Activated CD4-positive, alpha-beta T cell treated with anti-CD3 and anti-CD28 coated beads, Interleukin-2, amount 10 ng/mL, durations not matched to agents 7 days and 5 days (primary cell): ENCODE data around the gene STK32B. TPM values are rescaled to one million over a fixed set of nuclear protein-coding genes. Genes with fewer than 3 reads are reported as not detected.

Experiments
- CTCF ChIA-PET: fragments of 350-600 bp; sonication (Branson Sonifier 250); formaldehyde crosslinking; loops from one replicate; lab custom pipeline; 2021; ENCODE audit warnings: antibody characterized with exemption; lab: Charles Lee
- POLR2A ChIA-PET: fragments of 350-600 bp; sonication (Branson Sonifier 250); formaldehyde crosslinking; loops from one replicate; lab custom pipeline; 2021; ENCODE audit warnings: antibody characterized with exemption; lab: Charles Lee
- DNase-seq: peaks from one replicate; pipeline ENCODE4 v3.0.0-alpha.2; 2020
- H3K27ac Mint-ChIP-seq: one replicate; pipeline ENCODE4 v1.8.0; 2021; ENCODE audit warnings: mild to moderate bottlenecking, moderate library complexity, mixed read lengths
- H3K27me3 Mint-ChIP-seq: one replicate; pipeline ENCODE4 v1.8.0; 2021; ENCODE audit warnings: mixed read lengths
- H3K36me3 Mint-ChIP-seq: one replicate; pipeline ENCODE4 v1.8.0; 2021; ENCODE audit warnings: low read depth, mixed read lengths
- H3K4me1 Mint-ChIP-seq: one replicate; pipeline ENCODE4 v1.8.0; 2021; ENCODE audit warnings: mixed read lengths
- H3K4me3 Mint-ChIP-seq: one replicate; pipeline ENCODE4 v1.8.0; 2021; ENCODE audit warnings: mild to moderate bottlenecking, moderate library complexity, mixed read lengths
- H3K9me3 Mint-ChIP-seq: one replicate; pipeline ENCODE4 v1.8.0; 2021; ENCODE audit warnings: mixed read lengths
- total RNA-seq, 2 experiments: library from RNA; stranded (reverse); gene quantifications; one replicate each; pipeline ENCODE4 v1.2.3, GENCODE V29; 2021

Gene STK32B
- total RNA-seq, 2 experiments from 2014 or later, result not detected

DNA sequence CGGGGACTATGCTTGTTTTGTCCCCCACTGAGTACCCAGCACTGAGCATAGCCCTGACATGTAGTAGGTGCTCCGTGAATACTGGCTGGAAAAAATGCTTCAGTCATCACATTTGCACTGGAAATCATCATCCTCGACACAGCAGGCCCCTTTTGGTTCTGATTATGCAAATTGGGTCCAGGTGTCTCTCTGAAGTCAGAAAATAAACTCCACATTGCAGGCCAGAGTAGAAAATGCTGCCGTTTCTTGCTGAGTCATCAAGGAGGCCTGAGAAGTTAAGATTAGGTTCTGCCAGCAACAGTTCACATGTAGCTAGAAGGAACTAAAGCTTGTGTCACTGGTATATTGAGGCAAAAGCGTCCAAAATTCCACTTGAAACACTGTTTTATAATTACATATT, 15.0 kb upstream of the STK32B start:
- ChIA-PET CTCF (interaction anchor here (1.2 kb wide), 1 partner anchor 9 kb away, joined by 4 read pairs; no protein-coding TSS in a partner anchor), POLR2A (no interaction called here)
- Mint-ChIP-seq H3K9me3 (no peaks in the 10 kb centered on the region), H3K4me3 (no peak overlapping the region), H3K4me1 (peaks cover 14% of the 10 kb centered on the region), H3K27ac (no peak overlapping the region), H3K27me3 (peaks cover 3% of the 10 kb centered on the region), H3K36me3 (no peaks in the 10 kb centered on the region)
- no peak for DNase-seq

DNA sequence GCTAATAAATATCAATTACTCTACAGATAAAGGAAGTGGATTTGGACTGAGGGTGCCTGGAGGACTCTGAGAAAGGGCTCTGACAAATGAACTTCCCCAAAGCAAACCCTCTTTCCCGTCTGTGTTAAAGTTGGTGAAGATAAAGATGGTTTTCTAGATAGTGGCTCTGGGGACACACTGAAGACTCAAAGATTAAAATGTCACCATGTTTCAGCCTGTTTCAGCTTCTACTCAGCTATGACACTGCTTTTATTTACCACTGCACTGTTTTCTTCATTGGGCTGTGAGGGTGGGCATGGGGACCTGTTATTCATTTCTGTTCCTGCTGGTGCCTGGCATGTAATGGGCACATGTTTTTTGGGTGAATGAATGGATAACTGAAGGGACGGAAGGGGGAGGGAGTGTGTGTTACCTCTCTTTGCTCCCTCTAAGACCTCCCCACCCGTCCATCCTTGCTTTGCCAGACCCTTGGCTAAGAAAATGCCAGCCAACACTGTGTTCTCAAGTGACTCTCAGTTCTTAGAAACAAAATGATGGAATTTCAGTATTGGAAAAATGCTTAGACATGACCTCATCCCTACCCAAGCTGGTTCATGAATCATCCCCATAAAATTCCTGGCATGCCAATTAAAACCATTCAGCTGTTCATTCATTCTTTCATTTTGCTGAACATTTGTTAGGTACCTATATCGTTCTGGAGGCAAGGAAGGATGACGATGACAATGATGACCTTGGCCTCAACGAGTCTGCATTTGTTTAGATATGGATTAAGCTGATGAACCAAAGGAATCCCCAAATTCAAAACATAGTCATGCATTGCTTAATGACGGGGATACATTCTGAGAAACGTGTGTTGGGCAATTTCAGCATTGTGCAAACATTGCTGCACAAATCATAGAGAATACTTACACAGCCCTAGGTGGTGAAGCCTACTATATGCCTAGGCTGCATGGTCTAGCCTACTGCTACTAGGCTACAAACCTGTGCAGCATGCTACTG, 13.4 kb upstream of the STK32B start:
- Mint-ChIP-seq H3K27me3 (peaks cover 3% of the 10 kb centered on the region), H3K36me3 (no peaks in the 10 kb centered on the region), H3K4me3 (no peak overlapping the region), H3K4me1 (peaks cover 14% of the 10 kb centered on the region), H3K27ac (no peak overlapping the region), H3K9me3 (no peaks in the 10 kb centered on the region)
- ChIA-PET CTCF (interaction anchor here (0.6 to 0.7 kb wide), 2 partner anchors 291 to 961 kb away, joined by 3 to 5 read pairs; no protein-coding TSS in a partner anchor), POLR2A (no interaction called here)
- no peak for DNase-seq

GRCh38 chr4:5039800-5040199, 11.5 kb upstream of the STK32B start:
- ChIA-PET POLR2A (no interaction called here), CTCF (no interaction called here)
- Mint-ChIP-seq H3K4me3 (no peak overlapping the region), H3K4me1 (no peaks in the 10 kb centered on the region), H3K36me3 (no peaks in the 10 kb centered on the region), H3K27ac (no peak overlapping the region), H3K27me3 (peaks cover 11% of the 10 kb centered on the region), H3K9me3 (no peaks in the 10 kb centered on the region)
- no peak for DNase-seq

DNA sequence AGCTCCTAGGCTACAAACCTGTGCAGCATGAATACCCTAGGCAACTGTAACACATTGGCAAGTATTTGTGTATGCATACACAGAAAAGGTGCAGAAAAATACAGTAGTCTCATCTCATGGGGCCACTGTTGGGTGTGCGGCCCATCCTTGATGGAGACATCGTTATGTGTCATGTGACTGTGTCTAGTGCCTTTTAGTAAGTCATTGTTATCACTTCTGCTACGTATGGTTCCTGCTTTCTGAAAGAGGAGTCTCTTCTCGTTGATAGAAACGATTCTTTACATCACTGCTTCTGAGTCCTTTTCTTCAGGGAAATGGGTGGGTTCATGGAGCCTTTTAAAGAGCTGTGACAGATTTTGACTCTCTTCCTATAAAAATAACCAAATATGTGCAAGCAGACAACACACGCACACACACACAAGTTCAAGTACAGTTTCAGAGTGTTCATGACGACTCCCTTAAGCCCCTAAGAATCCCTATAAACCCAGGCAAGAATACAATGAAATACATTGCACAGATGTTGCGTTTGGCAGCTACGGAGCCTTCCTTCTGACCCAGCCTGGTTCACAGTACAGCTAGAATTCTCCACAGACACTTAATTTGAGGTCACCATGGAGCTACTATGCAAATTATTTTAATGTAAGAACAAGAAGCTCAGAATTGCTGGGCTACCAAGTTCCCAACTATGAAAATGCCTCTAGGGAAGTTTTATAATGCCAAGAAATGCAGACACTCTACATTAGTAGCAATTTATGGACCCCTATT, 10.2 kb upstream of the STK32B start:
- CTCF ChIA-PET, result no interaction called here
- no peaks in the 10 kb centered on the region for H3K9me3 Mint-ChIP-seq

GRCh38 chr4:5041699-5042098, 9.6 kb upstream of the STK32B start:
- CTCF ChIA-PET, result no interaction called here
- Mint-ChIP-seq H3K27me3 (peaks cover 25% of the 10 kb centered on the region), H3K4me1 (no peaks in the 10 kb centered on the region), H3K4me3 (no peak overlapping the region), H3K36me3 (no peaks in the 10 kb centered on the region), H3K27ac (no peak overlapping the region), H3K9me3 (no peaks in the 10 kb centered on the region)
- POLR2A ChIA-PET, result no interaction called here
- no peak for DNase-seq

More for the DNA sequence above, 10.2 kb upstream of the STK32B start:
- no peaks in the 10 kb centered on the region for H3K4me1 Mint-ChIP-seq
- H3K27me3 Mint-ChIP-seq, result peaks cover 19% of the 10 kb centered on the region
- H3K27ac Mint-ChIP-seq, result no peak overlapping the region
- no peak for DNase-seq
- no peaks in the 10 kb centered on the region for H3K36me3 Mint-ChIP-seq
- H3K4me3 Mint-ChIP-seq, result no peak overlapping the region
- POLR2A ChIA-PET, result no interaction called here

GRCh38 chr4:5043579-5043978, 7.7 kb upstream of the STK32B start:
- CTCF ChIA-PET, result interaction anchor here (1.0 kb wide), 1 partner anchor 16 kb away, joined by 4 read pairs; no protein-coding TSS in a partner anchor
- Mint-ChIP-seq H3K36me3 (no peaks in the 10 kb centered on the region), H3K9me3 (no peaks in the 10 kb centered on the region), H3K27me3 (peaks cover 30% of the 10 kb centered on the region), H3K27ac (no peak overlapping the region), H3K4me3 (no peak overlapping the region), H3K4me1 (no peaks in the 10 kb centered on the region)
- no peak for DNase-seq
- POLR2A ChIA-PET, result no interaction called here

DNA sequence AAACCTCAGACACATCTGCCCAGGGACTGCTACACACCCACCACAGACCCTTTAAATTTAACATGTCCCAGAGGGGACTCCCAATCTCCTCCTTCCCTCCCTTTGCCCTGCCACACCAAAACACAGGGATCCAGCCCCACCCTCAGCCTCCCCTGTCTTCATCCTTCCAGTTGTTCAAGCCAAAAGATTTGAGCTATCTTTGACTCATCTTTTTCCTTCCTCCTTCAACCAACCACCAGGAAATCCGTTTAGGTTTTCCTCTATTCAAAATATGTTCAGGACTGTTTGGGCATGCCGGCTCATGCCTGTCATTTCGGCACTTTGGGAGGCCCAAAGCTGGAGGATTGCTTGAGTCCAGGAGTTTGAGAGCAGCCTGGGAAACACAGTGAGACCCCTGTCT, 6.9 kb upstream of the STK32B start:
- H3K27me3 Mint-ChIP-seq, result peaks cover 36% of the 10 kb centered on the region
- H3K4me3 Mint-ChIP-seq, result no peak overlapping the region
- H3K27ac Mint-ChIP-seq, result no peak overlapping the region
- no peaks in the 10 kb centered on the region for H3K4me1 Mint-ChIP-seq
- ChIA-PET POLR2A (no interaction called here), CTCF (interaction anchor here (1.0 kb wide), 1 partner anchor 17 kb away, joined by 4 read pairs; no protein-coding TSS in a partner anchor)
- DNase-seq, result no peak
- H3K9me3 Mint-ChIP-seq, result no peaks in the 10 kb centered on the region
- H3K36me3 Mint-ChIP-seq, result no peaks in the 10 kb centered on the region

DNA sequence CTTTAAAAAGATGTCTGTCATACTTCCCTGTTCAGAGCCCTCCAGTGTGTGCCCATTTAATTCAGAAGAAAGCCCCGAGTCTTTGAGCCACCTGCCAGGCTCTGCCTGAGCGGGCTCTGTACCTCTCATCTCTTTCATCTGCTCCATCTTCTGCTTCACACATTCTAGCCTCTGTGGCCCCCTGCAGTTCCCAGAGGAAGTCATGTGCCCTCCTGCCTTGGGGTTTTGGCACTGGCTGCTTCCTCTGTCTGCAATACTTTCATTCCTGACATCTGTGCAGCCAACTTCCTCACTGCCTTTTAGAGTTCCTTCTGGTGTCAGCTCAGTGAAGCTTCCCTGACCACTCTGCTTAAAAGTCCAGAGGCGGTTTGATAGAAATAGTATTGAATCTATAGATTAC, 6.2 kb upstream of the STK32B start:
- CTCF ChIA-PET, result no interaction called here
- DNase-seq, result no peak
- Mint-ChIP-seq H3K9me3 (no peaks in the 10 kb centered on the region), H3K4me3 (no peak overlapping the region), H3K36me3 (no peaks in the 10 kb centered on the region), H3K4me1 (no peaks in the 10 kb centered on the region), H3K27me3 (peaks cover 40% of the 10 kb centered on the region), H3K27ac (no peak overlapping the region)
- POLR2A ChIA-PET, result no interaction called here

DNA sequence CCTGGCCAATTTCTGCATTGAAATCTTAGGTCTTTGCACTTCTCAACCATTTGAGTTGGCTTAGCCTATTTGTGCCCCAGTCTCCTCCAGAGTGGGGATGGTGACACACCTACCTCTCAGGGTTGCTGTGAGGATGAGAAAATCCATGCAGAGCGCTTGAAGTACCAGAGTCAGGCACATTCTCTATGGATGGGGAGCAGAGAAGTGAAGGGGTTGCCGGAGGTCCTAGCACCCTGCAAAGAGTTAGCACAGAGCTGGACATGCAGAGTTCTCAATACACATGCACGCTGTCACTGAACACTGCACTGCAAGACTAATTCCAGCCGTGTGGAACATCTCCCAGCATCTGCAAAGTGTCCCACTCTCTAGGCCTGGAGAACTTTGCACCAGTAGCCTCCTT, 2.6 kb upstream of the STK32B start:
- Mint-ChIP-seq H3K4me3 (no peak overlapping the region), H3K9me3 (no peaks in the 10 kb centered on the region), H3K27me3 (peaks cover 69% of the 10 kb centered on the region), H3K27ac (no peak overlapping the region), H3K36me3 (no peaks in the 10 kb centered on the region), H3K4me1 (peaks cover 6% of the 10 kb centered on the region)
- ChIA-PET CTCF (no interaction called here), POLR2A (no interaction called here)
- no peak for DNase-seq

- ChIA-PET CTCF (no interaction called here), POLR2A (interaction anchor here (0.6 kb wide), 1 partner anchor 535 kb away, joined by 4 read pairs; no protein-coding TSS in a partner anchor)
- Mint-ChIP-seq H3K27ac (no peak overlapping the region), H3K4me3 (peak overlapping the region; percentile 65), H3K27me3 (peaks cover 58% of the 10 kb centered on the region), H3K9me3 (no peaks in the 10 kb centered on the region), H3K36me3 (no peaks in the 10 kb centered on the region), H3K4me1 (peaks cover 6% of the 10 kb centered on the region)
- DNase-seq, result no peak
Measured at GRCh38 chr4:5050520-5051277, 581 bp upstream of the STK32B start.

DNA sequence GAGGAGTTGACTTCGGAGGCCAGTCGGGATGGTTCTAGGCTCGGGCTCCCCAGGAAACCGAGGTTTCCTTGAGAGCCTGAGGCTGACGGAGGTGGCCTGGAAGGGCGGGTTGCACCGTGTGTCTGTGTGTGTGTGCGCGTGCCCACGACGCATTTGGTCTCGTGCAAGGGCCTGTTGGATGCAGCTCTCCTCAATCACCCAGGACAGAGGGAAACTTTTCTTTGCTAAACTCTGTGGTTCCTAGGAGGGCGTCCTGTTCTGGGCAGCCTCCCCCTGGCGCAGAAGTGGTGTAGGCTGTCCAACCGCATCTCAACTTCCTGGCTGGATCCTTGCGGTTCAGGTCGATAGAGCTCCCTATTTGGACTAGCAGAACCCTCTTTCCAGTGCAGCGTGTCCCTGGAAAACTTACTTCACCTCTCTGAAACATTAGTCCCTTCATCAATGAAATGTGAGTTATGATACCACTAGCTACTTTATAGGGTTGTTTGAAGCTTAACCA, 973 bp downstream of the STK32B start:
- Mint-ChIP-seq H3K27ac (no peak overlapping the region), H3K4me1 (peaks cover 6% of the 10 kb centered on the region), H3K9me3 (no peaks in the 10 kb centered on the region), H3K36me3 (no peaks in the 10 kb centered on the region), H3K27me3 (peaks cover 46% of the 10 kb centered on the region), H3K4me3 (no peak overlapping the region)
- ChIA-PET CTCF (no interaction called here), POLR2A (no interaction called here)
- DNase-seq, result no peak

- Mint-ChIP-seq H3K27ac (no peak overlapping the region), H3K27me3 (peaks cover 44% of the 10 kb centered on the region), H3K4me1 (peaks cover 6% of the 10 kb centered on the region), H3K36me3 (no peaks in the 10 kb centered on the region), H3K4me3 (no peak overlapping the region), H3K9me3 (no peaks in the 10 kb centered on the region)
- ChIA-PET POLR2A (no interaction called here), CTCF (no interaction called here)
- DNase-seq, result no peak
Measured at GRCh38 chr4:5052726-5053425, 1.6 kb downstream of the STK32B start.
